Measurements from ENCODE around the gene C13orf46. TPM values are rescaled to one million over a fixed set of nuclear protein-coding genes. Genes with fewer than 3 reads are reported as not detected.

The C13orf46 gene
- total RNA-seq, 1 donor, result 0.27 TPM

- DNase-seq (ENCODE audit: low read depth), result no peak
- TF ChIP-seq CTCF (IDR thresholded peaks at IDR 0.05; ENCODE audit: insufficient read depth, low read length), result no peak
- H3K4me3 ChIP-seq (ENCODE audit: low read depth, low read length), result no peak overlapping the region
These were observed 29.9 kb downstream of the C13orf46 start for GRCh38 chr13:113943821-113944565.

DNA sequence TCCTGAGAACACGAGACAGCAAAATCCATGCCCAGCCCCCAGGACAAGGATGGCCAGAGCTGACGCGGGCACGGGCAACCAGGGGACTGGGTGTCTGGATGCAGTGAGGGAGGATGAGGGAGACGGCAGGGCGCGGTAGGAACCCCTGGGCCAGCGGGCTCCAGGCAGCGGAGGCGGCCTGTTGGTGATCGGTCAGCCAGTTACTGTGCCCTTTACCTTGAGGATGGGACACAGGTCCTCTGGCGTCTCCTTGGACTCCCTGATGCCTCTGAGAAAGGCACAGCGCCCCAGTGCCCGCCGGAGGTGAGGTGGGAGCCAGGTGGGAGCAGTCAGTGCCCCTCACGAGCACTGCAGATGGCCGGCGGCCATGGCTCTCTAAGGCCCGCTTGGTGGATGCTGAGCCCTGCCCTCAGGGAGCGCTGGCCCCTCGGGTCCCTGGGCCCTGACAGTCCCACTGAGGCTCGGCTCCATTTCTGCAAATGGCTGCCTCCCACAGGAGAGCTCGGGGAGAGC is 31.2 kb downstream of the C13orf46 start:
- DNase-seq (ENCODE audit: low read depth), result no peak
- no peak for TF ChIP-seq CTCF (IDR thresholded peaks at IDR 0.05; ENCODE audit: insufficient read depth, low read length)
- H3K4me3 ChIP-seq (ENCODE audit: low read depth, low read length), result no peak overlapping the region

DNA sequence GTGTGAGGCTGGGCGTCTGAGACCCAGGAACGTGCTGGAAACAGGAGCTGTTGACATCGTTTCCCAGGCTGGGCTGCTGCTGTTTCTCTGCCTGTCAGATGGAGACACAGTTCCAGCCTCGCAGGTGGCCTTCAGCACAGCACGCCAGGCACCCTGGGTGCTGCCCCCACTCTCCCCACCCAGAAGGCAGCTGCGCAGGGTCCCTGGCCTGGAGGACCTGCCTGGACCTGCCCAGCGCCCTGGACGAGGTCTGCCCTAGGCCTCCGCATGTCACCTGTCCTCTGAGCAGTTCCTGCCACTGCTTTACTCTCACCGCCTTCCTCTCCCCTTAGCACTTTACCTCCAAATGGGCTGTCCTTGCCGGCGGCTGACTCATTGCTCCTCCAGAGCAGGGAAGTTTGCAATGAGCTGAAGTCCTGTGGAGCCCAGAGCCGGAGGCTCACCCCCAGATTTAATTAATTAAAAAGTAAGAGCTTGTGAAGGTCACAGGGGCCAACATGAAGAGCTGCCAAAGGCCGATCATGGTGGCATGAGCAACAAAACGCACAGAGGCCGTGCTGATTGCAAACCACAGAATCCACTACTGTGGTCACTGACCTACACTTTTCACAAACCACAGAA is 32.2 kb downstream of the C13orf46 start:
- no peak for TF ChIP-seq CTCF (IDR thresholded peaks at IDR 0.05; ENCODE audit: insufficient read depth, low read length)
- no peak for DNase-seq (ENCODE audit: low read depth)
- H3K4me3 ChIP-seq (ENCODE audit: low read depth, low read length), result no peak overlapping the region

GRCh38 chr13:113939944-113940297 is 34.0 kb downstream of the C13orf46 start:
- TF ChIP-seq CTCF (IDR thresholded peaks at IDR 0.05; ENCODE audit: insufficient read depth, low read length), result no peak
- no peak for DNase-seq (ENCODE audit: low read depth)

GRCh38 chr13:113939129-113939943 is 34.5 kb downstream of the C13orf46 start:
- DNase-seq (ENCODE audit: low read depth), result no peak
- no peak for TF ChIP-seq CTCF (IDR thresholded peaks at IDR 0.05; ENCODE audit: insufficient read depth, low read length)
- H3K4me3 ChIP-seq (ENCODE audit: low read depth, low read length), result no peak overlapping the region

More at GRCh38 chr13:113939944-113940297, 34.0 kb downstream of the C13orf46 start:
- no peak overlapping the region for H3K4me3 ChIP-seq (ENCODE audit: low read depth, low read length)

GRCh38 chr13:113938716-113939115 is 35.2 kb downstream of the C13orf46 start:
- no peak for TF ChIP-seq CTCF (IDR thresholded peaks at IDR 0.05; ENCODE audit: insufficient read depth, low read length)
- H3K4me3 ChIP-seq (ENCODE audit: low read depth, low read length), result no peak overlapping the region
- no peak for DNase-seq (ENCODE audit: low read depth)

Data from fibroblast of the aortic adventitia (primary cell).